Adrenal gland (tissue), 12 donors: ENCODE results near the gene KLHL12. TPM values are rescaled to one million over a fixed set of nuclear protein-coding genes. Genes with fewer than 3 reads are reported as not detected.

Experiments
- DNase-seq, 7 donors: peaks; one replicate each; pipeline ENCODE4 v3.0.0-alpha.2; 2019 to 2020
- H3K27ac ChIP-seq, 5 donors: fragments of 200-600 bp; sonication (generic) in 4 of 5; 1 replicate in 3 of 5; 2 replicates in 2 of 5; pipeline versions ENCODE4 v1.5.1 to v1.8.0; 2016 to 2020; ENCODE audit warnings: mild to moderate bottlenecking in 1 of 5
- H3K27me3 ChIP-seq: fragments of 200-600 bp; 2 replicates; pipeline ENCODE4 v1.8.0; 2021
- H3K36me3 ChIP-seq, 2 donors: fragments of 200-600 bp; replicated peaks in 1 of 2; 1 replicate in 1 of 2; 2 replicates in 1 of 2; pipeline versions ENCODE4 v1.5.1 to v1.8.0; 2018 to 2022
- H3K4me1 ChIP-seq, 2 donors: fragments of 200-600 bp; replicated peaks in 1 of 2; 1 replicate in 1 of 2; 2 replicates in 1 of 2; pipeline versions ENCODE4 v1.5.1 to v1.8.0; 2018 to 2021
- H3K4me3 ChIP-seq, 4 donors: fragments of 200-600 bp; sonication (generic) in 3 of 4; one replicate each; pipeline ENCODE4 v1.5.1; 2016 to 2018
- H3K9me3 ChIP-seq, 3 donors: fragments of 200-600 bp; sonication (generic) in 1 of 3; replicated peaks in 1 of 3; 1 replicate in 2 of 3; 2 replicates in 1 of 3; pipeline versions ENCODE4 v1.5.1 to v1.8.0; 2016 to 2021
- POLR2A ChIP-seq, 2 donors: fragments of 450-650 bp; IDR thresholded peaks; one replicate each; pipeline ENCODE4 v1.6.1; 2017; ENCODE audit warnings: antibody characterized with exemption in 2 of 2, mild to moderate bottlenecking in 2 of 2, moderate library complexity in 1 of 2
- WGBS, 4 donors: extraction: QIAGEN DNeasy Blood & Tissue Kit in 2 of 4; methylation state at CpG; one replicate each; pipeline versions ENCODE4 v1.1.5 to v1.1.7; 2013 to 2017; 5-methylcytosine and 5-hydroxymethylcytosine counted together
- intact Hi-C, 2 donors: fragments of 100-400 bp; cut with DNase I; formaldehyde crosslinking; loops; one replicate each; pipeline versions ENCODE4 v1.14.1 to v1.15.0; 2022 to 2023
- polyA plus RNA-seq, 3 donors: library from polyadenylated mRNA; stranded (reverse); fragments of 200-250 nt in 2 of 3; fragments of 350-450 nt in 1 of 3; fragmentation: Illumina TruSeq in 1 of 3; extraction: RNeasy Lipid Tissue Mini Kit (QIAGEN cat#74804) in 1 of 3; gene quantifications; one replicate each; pipeline ENCODE4 v1.2.3, GENCODE V29; 2013 to 2014
- total RNA-seq, 9 donors: library from RNA; depleted of rRNA in 4 of 9; stranded (reverse); fragments of >200 nt in 4 of 9; fragments of 120-200 nt in 1 of 9; fragmentation: NEBNext Ultra II Directional in 1 of 9; extraction: Animal tissue kit (Norgen Biotek cat#: 25700) in 1 of 9; gene quantifications; one replicate each; pipeline versions ENCODE4 v1.1.0 to v1.2.4, GENCODE V29; 2013 to 2023
- TF ChIP-seq, protein P1 (sequence below), 6 experiments: fragments of 450-650 bp in 4 of 6; fragments of 200-600 bp in 2 of 6; sonication (generic) in 1 of 6; IDR thresholded peaks; 1 replicate in 5 of 6; 2 replicates in 1 of 6; pipeline versions ENCODE4 v1.5.1 to v1.8.0; 2016 to 2021; ENCODE audit warnings: antibody characterized with exemption in 6 of 6, mild to moderate bottlenecking in 2 of 6, moderate library complexity in 1 of 6
- donor health status: healthy with polysubstance abuse.
- donor health status: Bipolar disorder and iron deficiency.
- donor health status: DM: yes; HTN: yes; CAD: no.
- donor health status: DM: no; HTN: no; CAD: no.
- donor health status: DM: no; HTN: no; CAD: no.
- donor health status: DM: yes; HTN: yes; CAD: no.

The KLHL12 gene
- total and polyA plus RNA-seq, 12 donors = 12.2 to 41.9 (median 26.7) TPM

DNA sequence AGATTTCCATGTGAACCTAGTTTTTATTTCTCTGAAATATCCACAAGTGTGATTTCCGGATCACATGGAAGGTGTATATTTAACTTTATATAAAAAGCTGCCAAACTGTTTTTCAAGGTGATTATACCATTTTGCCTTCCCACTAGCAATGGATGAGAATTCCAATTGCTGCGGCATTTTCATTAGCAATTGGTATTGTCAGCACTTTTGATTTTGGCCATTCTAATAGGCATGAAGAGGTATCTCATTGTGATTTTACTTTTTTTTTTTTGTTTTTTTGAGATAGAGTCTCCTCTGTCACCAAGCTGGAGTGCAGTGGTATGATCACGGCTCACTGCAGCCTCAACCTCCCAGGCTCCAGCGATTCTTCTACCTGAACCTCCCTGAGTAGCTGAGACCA, 45.0 kb upstream of the KLHL12 start:
- no peak for DNase-seq
- TF ChIP-seq POLR2A (IDR thresholded peaks at IDR 0.05) = no peak
- TF ChIP-seq, protein P1, sequence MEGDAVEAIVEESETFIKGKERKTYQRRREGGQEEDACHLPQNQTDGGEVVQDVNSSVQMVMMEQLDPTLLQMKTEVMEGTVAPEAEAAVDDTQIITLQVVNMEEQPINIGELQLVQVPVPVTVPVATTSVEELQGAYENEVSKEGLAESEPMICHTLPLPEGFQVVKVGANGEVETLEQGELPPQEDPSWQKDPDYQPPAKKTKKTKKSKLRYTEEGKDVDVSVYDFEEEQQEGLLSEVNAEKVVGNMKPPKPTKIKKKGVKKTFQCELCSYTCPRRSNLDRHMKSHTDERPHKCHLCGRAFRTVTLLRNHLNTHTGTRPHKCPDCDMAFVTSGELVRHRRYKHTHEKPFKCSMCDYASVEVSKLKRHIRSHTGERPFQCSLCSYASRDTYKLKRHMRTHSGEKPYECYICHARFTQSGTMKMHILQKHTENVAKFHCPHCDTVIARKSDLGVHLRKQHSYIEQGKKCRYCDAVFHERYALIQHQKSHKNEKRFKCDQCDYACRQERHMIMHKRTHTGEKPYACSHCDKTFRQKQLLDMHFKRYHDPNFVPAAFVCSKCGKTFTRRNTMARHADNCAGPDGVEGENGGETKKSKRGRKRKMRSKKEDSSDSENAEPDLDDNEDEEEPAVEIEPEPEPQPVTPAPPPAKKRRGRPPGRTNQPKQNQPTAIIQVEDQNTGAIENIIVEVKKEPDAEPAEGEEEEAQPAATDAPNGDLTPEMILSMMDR (IDR thresholded peaks at IDR 0.05) = no peak
- peaks cover 11% of the 10 kb centered on the region for H3K27me3 ChIP-seq
- H3K36me3 ChIP-seq = no peaks in the 10 kb centered on the region
- peaks cover 7 to 9% of the 10 kb centered on the region in 2 donors for H3K4me1 ChIP-seq
- H3K9me3 ChIP-seq = no peaks in the 10 kb centered on the region
- H3K4me3 ChIP-seq = no peak overlapping the region
- H3K27ac ChIP-seq = no peak overlapping the region
- intact Hi-C loops = no loop called here
- WGBS, 4 donors = 61 to 67% (median 65%) methylated on average over 4 of the region's 4 CpGs

DNA sequence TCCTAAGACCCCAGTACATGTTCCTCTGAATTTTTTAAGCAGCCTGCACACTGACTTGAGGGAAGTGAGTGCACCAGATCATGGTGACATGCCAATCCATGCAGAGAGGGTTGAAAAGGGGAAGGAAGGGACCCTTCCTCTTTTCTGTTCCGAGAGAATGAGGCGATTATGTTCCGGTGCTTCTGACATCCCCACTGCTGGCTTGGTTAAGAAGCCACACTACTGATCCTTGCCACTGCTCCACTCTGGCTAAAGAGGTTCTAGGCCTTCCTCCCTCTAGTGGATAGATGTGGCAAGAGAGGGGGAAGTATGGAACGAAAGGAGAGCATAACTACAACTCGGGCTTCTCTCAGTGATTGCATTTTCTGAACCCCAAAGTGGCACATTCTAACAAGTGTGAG, 41.9 kb upstream of the KLHL12 start:
- intact Hi-C loops = no loop called here
- peaks cover 12 to 36% of the 10 kb centered on the region in 2 donors for H3K4me1 ChIP-seq
- TF ChIP-seq POLR2A (IDR thresholded peaks at IDR 0.05) = no peak
- TF ChIP-seq, protein P1 (IDR thresholded peaks at IDR 0.05) = peak in 5 of 6 experiments; percentile 50 to 67 (median 57)
- H3K27ac ChIP-seq = peak overlapping the region in 2 of 5 donors; percentile 91 to 97
- no peaks in the 10 kb centered on the region for H3K9me3 ChIP-seq
- DNase-seq = peak; percentile 42 to 81 (median 66)
- no peak overlapping the region for H3K4me3 ChIP-seq
- H3K27me3 ChIP-seq = no peaks in the 10 kb centered on the region
- WGBS, 4 donors = 33 to 45% (median 40%) methylated on average over 5 of the region's 5 CpGs
- peaks cover 0 to 7% of the 10 kb centered on the region in 2 donors for H3K36me3 ChIP-seq

DNA sequence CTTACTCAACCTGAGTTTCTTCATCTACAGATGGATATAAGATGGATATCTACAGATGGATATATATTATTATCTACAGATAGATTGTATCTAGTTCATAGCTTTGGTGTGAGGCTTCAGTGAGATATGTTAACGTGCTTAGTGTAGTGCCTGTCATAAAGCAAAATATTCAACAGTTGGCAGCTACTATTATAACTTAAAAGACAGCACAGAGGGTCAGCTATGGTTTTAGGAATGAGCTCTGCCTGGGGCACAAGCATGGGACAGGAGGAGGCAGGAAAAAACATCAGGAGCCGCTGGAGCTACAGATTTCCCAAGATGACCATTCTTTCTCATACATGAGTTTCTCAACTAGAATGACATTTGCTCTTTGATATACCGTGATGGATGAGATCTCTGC, 41.3 kb upstream of the KLHL12 start:
- TF ChIP-seq, protein P1 (IDR thresholded peaks at IDR 0.05) = no peak
- no peak for TF ChIP-seq POLR2A (IDR thresholded peaks at IDR 0.05)
- peak overlapping the region in 2 of 5 donors; percentile 91 to 97 for H3K27ac ChIP-seq
- H3K9me3 ChIP-seq = no peaks in the 10 kb centered on the region
- DNase-seq = no peak
- H3K36me3 ChIP-seq = peaks cover 0 to 9% of the 10 kb centered on the region in 2 donors
- no peak overlapping the region for H3K4me3 ChIP-seq
- peaks cover 12 to 36% of the 10 kb centered on the region in 2 donors for H3K4me1 ChIP-seq
- H3K27me3 ChIP-seq = no peaks in the 10 kb centered on the region
- intact Hi-C loops = no loop called here
- WGBS, 4 donors = 56 to 71% (median 64%) methylated on average over 3 of the region's 3 CpGs

DNA sequence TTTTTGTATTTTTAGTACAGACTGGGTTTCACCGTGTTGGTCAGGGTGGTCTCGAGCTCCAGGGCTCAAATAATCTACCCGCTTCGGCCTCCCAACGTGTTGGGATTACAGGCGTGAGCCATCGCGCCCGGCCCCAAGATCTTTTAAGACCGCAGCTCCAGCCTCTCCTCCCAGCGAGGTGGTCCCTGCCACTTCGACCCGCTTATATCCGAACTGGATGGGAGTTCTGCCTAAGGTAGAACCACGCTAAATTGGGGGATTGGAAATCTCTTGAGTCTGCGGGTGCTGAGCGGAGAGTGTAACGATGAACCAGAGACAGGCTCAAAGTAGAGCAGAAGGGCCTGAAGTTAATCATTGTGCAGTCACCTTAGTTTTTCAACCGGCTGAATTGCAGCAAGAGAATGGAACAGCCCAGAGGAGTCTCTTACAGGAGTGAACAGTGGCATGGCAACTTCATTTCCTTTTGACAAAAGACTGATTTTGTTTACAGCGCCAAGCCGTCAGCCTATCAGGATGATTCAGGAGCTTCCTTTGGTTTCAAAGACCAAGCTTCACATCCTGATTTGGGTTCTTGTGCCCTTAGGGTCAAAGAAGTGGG, 40.7 kb upstream of the KLHL12 start:
- H3K27ac ChIP-seq = peak overlapping the region in 4 of 5 donors; percentile 49 to 97 (median 92)
- intact Hi-C loops = no loop called here
- WGBS, 4 donors = 5 to 6% (median 6%) methylated on average over 21 of the region's 21 CpGs

More for the DNA sequence above, 40.7 kb upstream of the KLHL12 start:
- Histone ChIP-seq H3K4me1 (peaks cover 12 to 36% of the 10 kb centered on the region in 2 donors), H3K27me3 (no peaks in the 10 kb centered on the region), H3K4me3 (peak overlapping the region; percentile 7 to 94 (median 62)), H3K9me3 (no peaks in the 10 kb centered on the region), H3K36me3 (peaks cover 0 to 11% of the 10 kb centered on the region in 2 donors)
- peak in 1 of 7 donors; percentile 26 for DNase-seq
- TF ChIP-seq, protein P1 (IDR thresholded peaks at IDR 0.05) = no peak
- TF ChIP-seq POLR2A (IDR thresholded peaks at IDR 0.05) = no peak
